Measurements from ENCODE around the gene PDE3B.

- TF ChIP-seq CTCF (conservative IDR thresholded peaks at IDR 0.05; ENCODE audit: low read depth, low read length): no peak
- no peak for TF ChIP-seq EZH2 (IDR thresholded peaks at IDR 0.05; ENCODE audit: borderline replicate concordance, low read depth, low read length, poor library complexity, severe bottlenecking)
These were observed 1.2 kb upstream of the PDE3B start for GRCh38 chr11:14642453-14642852.
